CD4-positive, alpha-beta memory T cell (primary cell): ENCODE results near the gene MAP2K7. TPM values are rescaled to one million over a fixed set of nuclear protein-coding genes. Genes with fewer than 3 reads are reported as not detected.
"Not testable (repeated sequence)": the region's sequence is repeated elsewhere in the genome, so short reads cannot be mapped to it uniquely, and the experiment has no call there.

Experiments
- CTCF ChIA-PET: fragments of 350-600 bp; sonication (Branson Sonifier 250); formaldehyde crosslinking; loops from one replicate; lab custom pipeline; 2021; ENCODE audit warnings: inconsistent platforms; ENCODE audit not compliant: partially characterized antibody; lab: Charles Lee
- POLR2A ChIA-PET: fragments of 350-600 bp; sonication (Branson Sonifier 250); formaldehyde crosslinking; loops from one replicate; lab custom pipeline; 2021; ENCODE audit not compliant: partially characterized antibody; lab: Charles Lee
- DNase-seq, 5 donors: peaks; one replicate each; pipeline versions ENCODE4 v3.0.0 to v3.0.0-alpha.2; 2020 to 2022; ENCODE audit warnings: mixed read lengths in 1 of 5
- H3K27ac ChIP-seq: one replicate; pipeline ENCODE4 v1.7.0; 2013; ENCODE audit warnings: low read depth, low read length
- H3K27me3 ChIP-seq: 2 replicates; pipeline ENCODE4 v1.7.0; 2013; ENCODE audit warnings: mild to moderate bottlenecking, low read length, moderate library complexity; ENCODE audit not compliant: insufficient read depth
- H3K36me3 ChIP-seq: 2 replicates; pipeline ENCODE4 v1.7.0; 2013; ENCODE audit warnings: mild to moderate bottlenecking, low read length, moderate library complexity; ENCODE audit not compliant: insufficient read depth
- H3K4me1 ChIP-seq: 2 replicates; pipeline ENCODE4 v1.7.0; 2013; ENCODE audit warnings: mild to moderate bottlenecking, low read length, moderate library complexity; ENCODE audit not compliant: insufficient read depth
- H3K4me3 ChIP-seq, 2 donors: one replicate each; pipeline ENCODE4 v1.7.0; 2013; ENCODE audit warnings: low read length in 2 of 2, mild to moderate bottlenecking in 1 of 2
- H3K9me3 ChIP-seq, 2 donors: one replicate each; pipeline ENCODE4 v1.7.0; 2013; ENCODE audit warnings: low read length in 2 of 2, control low read depth in 1 of 2; ENCODE audit not compliant: control insufficient read depth in 1 of 2
- H3K27ac Mint-ChIP-seq, 7 donors: one replicate each; pipeline ENCODE4 v1.8.0; 2020 to 2021; ENCODE audit warnings: mixed read lengths in 7 of 7, mild to moderate bottlenecking in 6 of 7, inconsistent platforms in 3 of 7, moderate library complexity in 3 of 7
- H3K27me3 Mint-ChIP-seq, 2 donors: one replicate each; pipeline ENCODE4 v1.8.0; 2020 to 2021; ENCODE audit warnings: mixed read lengths in 2 of 2
- H3K36me3 Mint-ChIP-seq, 2 donors: one replicate each; pipeline ENCODE4 v1.8.0; 2020 to 2021; ENCODE audit warnings: mixed read lengths in 2 of 2, inconsistent platforms in 1 of 2, mild to moderate bottlenecking in 1 of 2
- H3K4me1 Mint-ChIP-seq, 4 donors: one replicate each; pipeline ENCODE4 v1.8.0; 2020 to 2021; ENCODE audit warnings: mixed read lengths in 4 of 4, mild to moderate bottlenecking in 1 of 4
- H3K4me3 Mint-ChIP-seq, 8 donors: one replicate each; pipeline ENCODE4 v1.8.0; 2020 to 2021; ENCODE audit warnings: mixed read lengths in 8 of 8, mild to moderate bottlenecking in 7 of 8, moderate library complexity in 6 of 8, inconsistent platforms in 3 of 8
- H3K9me3 Mint-ChIP-seq, 8 donors: one replicate each; pipeline ENCODE4 v1.8.0; 2020 to 2021; ENCODE audit warnings: mixed read lengths in 8 of 8, mild to moderate bottlenecking in 5 of 8, inconsistent platforms in 3 of 8, moderate library complexity in 1 of 8
- intact Hi-C: fragments of 100-400 bp; cut with micrococcal nuclease; formaldehyde crosslinking; loops from one replicate; pipeline ENCODE4 v1.15.1; 2023
- polyA plus RNA-seq, 2 donors: library from polyadenylated mRNA; unstranded; fragments of 300-500 nt; fragmentation: Illumina TruSeq; gene quantifications; one replicate each; pipeline ENCODE4 v1.2.3, GENCODE V29; 2021
- total RNA-seq, 2 experiments: library from RNA; stranded (reverse); gene quantifications; one replicate each; pipeline ENCODE4 v1.2.3, GENCODE V29; 2021

Gene MAP2K7
- total and polyA plus RNA-seq, 4 experiments from 2014 or later = 0.57 to 62.5 (median 31.1) TPM

- DNase-seq = peak in 2 of 5 donors; percentile 16 to 31
- H3K36me3 ChIP-seq = peaks cover under 1% of the 10 kb centered on the region
- Mint-ChIP-seq H3K9me3 (peaks cover 0 to 3% (median 0%) of the 10 kb centered on the region in 8 donors), H3K27me3 (peaks cover 16 to 27% of the 10 kb centered on the region in 2 donors), H3K36me3 (peaks cover 18 to 21% of the 10 kb centered on the region in 2 donors), H3K27ac (peak overlapping the region in 1 of 7 donors; percentile 57), H3K4me3 (peak overlapping the region; percentile 35 to 72 (median 66)), H3K4me1 (peaks cover 12 to 36% (median 25%) of the 10 kb centered on the region in 4 donors)
- H3K27ac ChIP-seq = no peak overlapping the region
- ChIA-PET POLR2A (interaction anchor here (1.3 to 5.3 kb wide), 5 partner anchors 7 to 90 kb away, joined by 6 to 21 read pairs (median 12); partner anchors contain the start of genes ELAVL1, MAP2K7 and TIMM44), CTCF (no interaction called here)
- H3K27me3 ChIP-seq = peaks cover 13% of the 10 kb centered on the region
- intact Hi-C loops = no loop called here
- H3K4me3 ChIP-seq = no peak overlapping the region
- no peaks in the 10 kb centered on the region for H3K9me3 ChIP-seq
- H3K4me1 ChIP-seq = peaks cover 38% of the 10 kb centered on the region
Observed at GRCh38 chr19:7915250-7916102, 11.8 kb downstream of the MAP2K7 start.

- Mint-ChIP-seq H3K36me3 (peaks cover 12 to 15% of the 10 kb centered on the region in 2 donors), H3K27ac (peak overlapping the region in 1 of 7 donors; percentile 65), H3K4me3 (peak overlapping the region; percentile 43 to 89 (median 60)), H3K4me1 (peaks cover 14 to 43% (median 29%) of the 10 kb centered on the region in 4 donors), H3K27me3 (peaks cover 16 to 27% of the 10 kb centered on the region in 2 donors), H3K9me3 (peaks cover 0 to 4% (median 0%) of the 10 kb centered on the region in 8 donors)
- intact Hi-C loops = no loop called here
- DNase-seq = peak; percentile 51 to 69 (median 58)
- ChIA-PET CTCF (interaction anchor here (1.4 to 7.3 kb wide), 2 partner anchors 8 to 26 kb away, joined by 5 to 66 read pairs; partner anchors contain the start of gene TIMM44), POLR2A (interaction anchor here (1.3 to 5.6 kb wide), 8 partner anchors 8 to 89 kb away, joined by 5 to 82 read pairs (median 10); partner anchors contain the start of genes ELAVL1, MAP2K7 and TIMM44)
- H3K27ac ChIP-seq = no peak overlapping the region
- peaks cover 13% of the 10 kb centered on the region for H3K27me3 ChIP-seq
- H3K4me1 ChIP-seq = peaks cover 42% of the 10 kb centered on the region
- no peaks in the 10 kb centered on the region for H3K36me3 ChIP-seq
- H3K4me3 ChIP-seq = peak overlapping the region in 1 of 2 donors; percentile 36
- H3K9me3 ChIP-seq = no peaks in the 10 kb centered on the region
Observed at GRCh38 chr19:7916103-7916954, 12.7 kb downstream of the MAP2K7 start.

GRCh38 chr19:7916955-7917266 lies 13.2 kb downstream of the MAP2K7 start:
- CTCF ChIA-PET = interaction anchor here (1.1 to 7.3 kb wide), 3 partner anchors 8 to 26 kb away, joined by 3 to 66 read pairs (median 5); partner anchors contain the start of gene TIMM44
- H3K27me3 Mint-ChIP-seq = peaks cover 16 to 27% of the 10 kb centered on the region in 2 donors
- peaks cover 48% of the 10 kb centered on the region for H3K4me1 ChIP-seq
- peak overlapping the region in 4 of 7 donors; percentile 41 to 69 (median 58) for H3K27ac Mint-ChIP-seq
- peaks cover 0 to 4% (median 0%) of the 10 kb centered on the region in 8 donors for H3K9me3 Mint-ChIP-seq
- H3K4me3 Mint-ChIP-seq = peak overlapping the region; percentile 77 to 89 (median 85)
- H3K27ac ChIP-seq = peak overlapping the region; percentile 19
- peaks cover 14 to 47% (median 31%) of the 10 kb centered on the region in 4 donors for H3K4me1 Mint-ChIP-seq
- H3K27me3 ChIP-seq = peaks cover 13% of the 10 kb centered on the region
- H3K4me3 ChIP-seq = peak overlapping the region; percentile 7 to 36
- peaks cover 8 to 10% of the 10 kb centered on the region in 2 donors for H3K36me3 Mint-ChIP-seq
- POLR2A ChIA-PET = interaction anchor here (1.7 to 5.6 kb wide), 6 partner anchors 9 to 88 kb away, joined by 5 to 82 read pairs (median 14); partner anchors contain the start of genes ELAVL1, MAP2K7 and TIMM44
- peaks cover 2% of the 10 kb centered on the region for H3K36me3 ChIP-seq
- intact Hi-C loops = no loop called here
- no peaks in the 10 kb centered on the region for H3K9me3 ChIP-seq
- DNase-seq = peak in 1 of 5 donors; percentile 19

GRCh38 chr19:7917267-7918061 lies 13.8 kb downstream of the MAP2K7 start:
- intact Hi-C loops = no loop called here
- Mint-ChIP-seq H3K27ac (peak overlapping the region in 4 of 7 donors; percentile 22 to 72 (median 36)), H3K36me3 (peaks cover 5 to 8% of the 10 kb centered on the region in 2 donors), H3K9me3 (peaks cover 0 to 4% (median 0%) of the 10 kb centered on the region in 8 donors), H3K4me1 (peaks cover 14 to 50% (median 34%) of the 10 kb centered on the region in 4 donors), H3K4me3 (peak overlapping the region; percentile 77 to 89 (median 86)), H3K27me3 (peaks cover 16 to 27% of the 10 kb centered on the region in 2 donors)
- ChIA-PET POLR2A (interaction anchor here (1.1 to 5.6 kb wide), 7 partner anchors 9 to 88 kb away, joined by 4 to 82 read pairs (median 9); partner anchors contain the start of genes ELAVL1, MAP2K7 and TIMM44), CTCF (interaction anchor here (1.1 to 7.3 kb wide), 6 partner anchors 9 to 25 kb away, joined by 3 to 66 read pairs (median 4); partner anchors contain the start of genes MAP2K7 and TIMM44)
- peak; percentile 46 to 70 (median 52) for DNase-seq
- Histone ChIP-seq H3K9me3 (no peaks in the 10 kb centered on the region), H3K27ac (peak overlapping the region; percentile 19), H3K4me3 (peak overlapping the region; percentile 7 to 36), H3K27me3 (peaks cover 13% of the 10 kb centered on the region), H3K4me1 (peaks cover 52% of the 10 kb centered on the region), H3K36me3 (peaks cover 8% of the 10 kb centered on the region)

GRCh38 chr19:7918062-7918614 lies 14.5 kb downstream of the MAP2K7 start:
- peaks cover 14 to 53% (median 36%) of the 10 kb centered on the region in 4 donors for H3K4me1 Mint-ChIP-seq
- H3K27ac Mint-ChIP-seq = peak overlapping the region in 4 of 7 donors; percentile 22 to 72 (median 36)

More at GRCh38 chr19:7918062-7918614, 14.5 kb downstream of the MAP2K7 start:
- POLR2A ChIA-PET = interaction anchor here (1.1 to 5.6 kb wide), 7 partner anchors 9 to 87 kb away, joined by 4 to 82 read pairs (median 9); partner anchors contain the start of genes ELAVL1, MAP2K7 and TIMM44
- Mint-ChIP-seq H3K4me3 (peak overlapping the region in 7 of 8 donors; percentile 50 to 85 (median 57)), H3K27me3 (peaks cover 16 to 27% of the 10 kb centered on the region in 2 donors)
- DNase-seq, intact Hi-C loops, H3K36me3 Mint-ChIP-seq, H3K4me3 ChIP-seq, H3K9me3 Mint-ChIP-seq, H3K9me3 ChIP-seq, H3K27ac ChIP-seq: not testable (repeated sequence)
- CTCF ChIA-PET = interaction anchor here (1.1 to 7.3 kb wide), 6 partner anchors 9 to 24 kb away, joined by 3 to 66 read pairs (median 4); partner anchors contain the start of genes MAP2K7 and TIMM44
- Histone ChIP-seq H3K36me3 (peaks cover 15% of the 10 kb centered on the region), H3K27me3 (peaks cover 13% of the 10 kb centered on the region), H3K4me1 (peaks cover 52% of the 10 kb centered on the region)
